GM19455 (cell line): ENCODE data around the gene SCN1A.
"Not testable (repeated sequence)": the region's sequence is repeated elsewhere in the genome, so short reads cannot be mapped to it uniquely, and the experiment has no call there.

Experiments used
- ATAC-seq: cut with Tn5 transposase; IDR thresholded peaks from one replicate; pipeline ENCODE4 v1.9.1; 2021; ENCODE audit not compliant: unreplicated experiment

SCN1A gene

GRCh38 chr2:166127217-166128155 is at the start of gene SCN1A:
Gene SCN1A, minus strand, starts transcription at chr2:166128020. Its CDS starts 54,399 bp downstream, at chr2:166073621.
- peak; percentile 63 for ATAC-seq

- no peak for ATAC-seq
Measured at GRCh38 chr2:166173263-166173662, 45.4 kb upstream of the SCN1A start.

GRCh38 chr2:166171216-166171615 is 43.4 kb upstream of the SCN1A start:
- ATAC-seq, result no peak

- peak; percentile 62 for ATAC-seq
Measured at GRCh38 chr2:166170356-166170755, 42.5 kb upstream of the SCN1A start.

- no peak for ATAC-seq
Measured at GRCh38 chr2:166167449-166167848, 39.6 kb upstream of the SCN1A start.

GRCh38 chr2:166163775-166164174 is 36.0 kb upstream of the SCN1A start:
- ATAC-seq, result no peak

GRCh38 chr2:166158546-166158945 is 30.7 kb upstream of the SCN1A start:
- no peak for ATAC-seq

- no peak for ATAC-seq
Measured at GRCh38 chr2:166157578-166157977, 29.8 kb upstream of the SCN1A start.

- no peak for ATAC-seq
Measured at GRCh38 chr2:166156985-166157490, 29.2 kb upstream of the SCN1A start.

- no peak for ATAC-seq
Measured at GRCh38 chr2:166155589-166155988, 27.8 kb upstream of the SCN1A start.

GRCh38 chr2:166154685-166155338 is 27.0 kb upstream of the SCN1A start:
- no peak for ATAC-seq

- no peak for ATAC-seq
Measured at GRCh38 chr2:166152064-166152463, 24.2 kb upstream of the SCN1A start.

- ATAC-seq, result no peak
Measured at GRCh38 chr2:166148500-166149400, 20.9 kb upstream of the SCN1A start.

- ATAC-seq, result no peak
Measured at GRCh38 chr2:166147883-166148282, 20.1 kb upstream of the SCN1A start.

GRCh38 chr2:166144071-166144470 is 16.3 kb upstream of the SCN1A start:
- no peak for ATAC-seq

- ATAC-seq, result no peak
Measured at GRCh38 chr2:166140932-166141331, 13.1 kb upstream of the SCN1A start.

- no peak for ATAC-seq
Measured at GRCh38 chr2:166140475-166140874, 12.7 kb upstream of the SCN1A start.

- not testable (repeated sequence) for ATAC-seq
Measured at GRCh38 chr2:166139479-166139878, 11.7 kb upstream of the SCN1A start.

GRCh38 chr2:166138667-166139066 is 10.8 kb upstream of the SCN1A start:
- no peak for ATAC-seq

GRCh38 chr2:166138144-166138543 is 10.3 kb upstream of the SCN1A start:
- ATAC-seq, result no peak

GRCh38 chr2:166137331-166137730 is 9.5 kb upstream of the SCN1A start:
- ATAC-seq, result no peak
